Gastroesophageal sphincter (tissue), 4 donors: ENCODE results near the gene PKIB. TPM values are rescaled to one million over a fixed set of nuclear protein-coding genes. Genes with fewer than 3 reads are reported as not detected.

ENCODE experiments used
- ATAC-seq: fragments of 150-250 bp; one replicate; pipeline ENCODE4 v1.9.1; 2016; ENCODE audit warnings: mild to moderate bottlenecking, moderate library complexity
- H3K27ac ChIP-seq, 4 donors: fragments of 200-600 bp; sonication (generic) in 3 of 4; 1 replicate in 3 of 4; 2 replicates in 1 of 4; pipeline ENCODE4 v1.5.1; 2016 to 2019
- H3K27me3 ChIP-seq: fragments of 200-600 bp; sonication (generic); one replicate; pipeline ENCODE4 v1.5.1; 2019
- H3K36me3 ChIP-seq, 2 donors: fragments of 200-600 bp; sonication (generic); one replicate each; pipeline ENCODE4 v1.5.1; 2019; ENCODE audit warnings: control low read depth in 1 of 2
- H3K4me1 ChIP-seq, 3 donors: fragments of 200-600 bp; sonication (generic); 1 replicate in 2 of 3; 2 replicates in 1 of 3; pipeline ENCODE4 v1.5.1; 2016 to 2019; ENCODE audit warnings: control low read depth in 2 of 3
- H3K4me3 ChIP-seq, 2 donors: fragments of 200-600 bp; sonication (generic); one replicate each; pipeline ENCODE4 v1.5.1; 2019; ENCODE audit warnings: mild to moderate bottlenecking in 1 of 2, moderate library complexity in 1 of 2
- H3K9me3 ChIP-seq, 3 donors: fragments of 200-600 bp; sonication (generic); one replicate each; pipeline ENCODE4 v1.5.1; 2017 to 2019; ENCODE audit warnings: control low read depth in 2 of 3
- CTCF ChIP-seq, 4 experiments: fragments of 200-600 bp in 2 of 4; fragments of 450-650 bp in 2 of 4; sonication (generic) in 1 of 4; IDR thresholded peaks; one replicate each; pipeline ENCODE4 v1.5.1; 2017 to 2019; ENCODE audit warnings: antibody characterized with exemption in 4 of 4, mild to moderate bottlenecking in 2 of 4, moderate library complexity in 2 of 4
- EP300 ChIP-seq: sonication (generic); formaldehyde crosslinking; IDR thresholded peaks from one replicate; pipeline ENCODE4 v1.6.1; 2017; ENCODE audit warnings: antibody characterized with exemption, mild to moderate bottlenecking
- POLR2A ChIP-seq, 2 donors: fragments of 450-650 bp; IDR thresholded peaks; one replicate each; pipeline ENCODE4 v1.6.1; 2017; ENCODE audit warnings: antibody characterized with exemption in 2 of 2, mild to moderate bottlenecking in 2 of 2, moderate library complexity in 1 of 2
- POLR2AphosphoS5 ChIP-seq: sonication (generic); formaldehyde crosslinking; IDR thresholded peaks from one replicate; pipeline ENCODE4 v1.6.1; 2017; ENCODE audit warnings: antibody characterized with exemption
- WGBS, 2 donors: methylation state at CpG; one replicate each; pipeline ENCODE4 v1.1.5; 2018; ENCODE audit warnings: low coverage in 1 of 2; 5-methylcytosine and 5-hydroxymethylcytosine counted together
- total RNA-seq, 4 donors: library from RNA; depleted of rRNA; stranded (reverse); fragments of >200 nt; gene quantifications; one replicate each; pipeline ENCODE4 v1.1.0, GENCODE V29; 2016

The PKIB gene
- total RNA-seq, 4 donors from 2014 or later, result 0.67 to 1.1 TPM; not detected in 2

GRCh38 chr6:122681705-122682104, 71.5 kb downstream of the PKIB start:
- 76 to 92% methylated on average over 2 to 3 of the region's 3 CpGs for WGBS, 2 donors

DNA sequence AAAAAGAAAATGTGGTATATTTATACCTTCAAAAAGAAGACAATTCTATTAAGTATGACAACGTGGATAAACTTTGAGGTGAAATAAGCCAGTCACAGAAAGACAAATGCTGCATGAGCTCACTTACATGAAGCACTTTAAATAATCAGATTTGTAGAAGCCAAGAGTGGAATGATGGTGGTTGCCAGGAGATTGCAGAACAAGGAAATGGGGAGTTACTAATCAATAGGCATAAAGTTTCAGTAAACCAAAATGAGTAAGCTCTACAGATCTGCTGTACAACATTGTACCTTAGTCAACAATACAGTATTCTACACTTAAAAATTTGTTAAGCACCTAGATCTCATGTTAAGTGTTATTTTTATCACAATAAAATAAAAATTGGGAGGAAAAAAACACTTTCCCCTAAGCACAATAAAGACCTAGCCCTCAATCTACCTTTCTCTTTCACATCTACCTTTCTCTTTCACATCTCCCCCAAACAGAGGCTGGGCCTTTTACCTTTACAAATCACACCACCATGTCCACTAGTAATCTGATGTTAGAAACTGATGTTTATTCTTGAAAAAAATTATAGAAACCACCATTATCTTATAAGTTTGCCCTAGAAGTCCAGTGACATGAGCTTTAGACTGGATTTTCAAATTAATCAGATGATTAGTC, 73.9 kb downstream of the PKIB start:
- Histone ChIP-seq H3K4me1 (no peaks in the 10 kb centered on the region), H3K9me3 (no peaks in the 10 kb centered on the region), H3K27ac (no peak overlapping the region), H3K36me3 (no peaks in the 10 kb centered on the region), H3K4me3 (no peak overlapping the region), H3K27me3 (no peaks in the 10 kb centered on the region)
- TF ChIP-seq POLR2A (IDR thresholded peaks at IDR 0.05), result no peak
- no peak for TF ChIP-seq EP300
- no peak for TF ChIP-seq CTCF (IDR thresholded peaks at IDR 0.05)
- TF ChIP-seq POLR2AphosphoS5, result no peak
- 42 to 50% methylated on average over 1 of the region's 1 CpG for WGBS, 2 donors
- ATAC-seq, result no peak

More at GRCh38 chr6:122681705-122682104, 71.5 kb downstream of the PKIB start:
- no peaks in the 10 kb centered on the region for H3K36me3 ChIP-seq
- ATAC-seq, result no peak
- no peaks in the 10 kb centered on the region for H3K4me1 ChIP-seq
- H3K9me3 ChIP-seq, result no peaks in the 10 kb centered on the region
- no peak for TF ChIP-seq POLR2AphosphoS5
- no peak for TF ChIP-seq POLR2A (IDR thresholded peaks at IDR 0.05)
- no peak for TF ChIP-seq CTCF (IDR thresholded peaks at IDR 0.05)
- no peak for TF ChIP-seq EP300
- no peak overlapping the region for H3K4me3 ChIP-seq
- H3K27me3 ChIP-seq, result no peaks in the 10 kb centered on the region
- no peak overlapping the region for H3K27ac ChIP-seq

DNA sequence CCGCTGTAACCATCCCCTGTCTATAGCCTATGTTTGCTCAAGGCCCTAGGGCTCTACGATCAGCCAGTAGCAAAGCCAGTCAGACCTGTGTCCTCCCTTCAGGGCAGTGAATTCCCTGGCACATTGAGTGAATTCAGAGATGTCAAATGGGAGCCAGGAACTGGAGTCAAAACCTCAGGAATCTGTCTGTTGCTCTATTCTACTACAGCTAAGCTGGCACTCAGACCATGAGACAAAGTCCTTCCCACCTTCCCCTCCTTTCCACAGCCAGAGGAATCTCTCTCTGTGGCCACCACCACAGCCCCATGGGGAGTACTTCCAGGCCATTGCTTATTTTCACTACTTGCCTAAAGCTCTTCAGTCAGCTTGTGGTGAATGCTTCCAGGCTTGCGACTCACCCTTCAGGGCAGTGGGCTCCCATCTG, 82.0 kb downstream of the PKIB start:
- no peak for ATAC-seq
- 77% methylated on average over 3 of the region's 3 CpGs; no CpG with 5 or more reads in 1 of the 2 donors for WGBS, 2 donors
- no peak for TF ChIP-seq POLR2A (IDR thresholded peaks at IDR 0.05)
- no peak for TF ChIP-seq EP300
- no peak for TF ChIP-seq CTCF (IDR thresholded peaks at IDR 0.05)
- no peak for TF ChIP-seq POLR2AphosphoS5

DNA sequence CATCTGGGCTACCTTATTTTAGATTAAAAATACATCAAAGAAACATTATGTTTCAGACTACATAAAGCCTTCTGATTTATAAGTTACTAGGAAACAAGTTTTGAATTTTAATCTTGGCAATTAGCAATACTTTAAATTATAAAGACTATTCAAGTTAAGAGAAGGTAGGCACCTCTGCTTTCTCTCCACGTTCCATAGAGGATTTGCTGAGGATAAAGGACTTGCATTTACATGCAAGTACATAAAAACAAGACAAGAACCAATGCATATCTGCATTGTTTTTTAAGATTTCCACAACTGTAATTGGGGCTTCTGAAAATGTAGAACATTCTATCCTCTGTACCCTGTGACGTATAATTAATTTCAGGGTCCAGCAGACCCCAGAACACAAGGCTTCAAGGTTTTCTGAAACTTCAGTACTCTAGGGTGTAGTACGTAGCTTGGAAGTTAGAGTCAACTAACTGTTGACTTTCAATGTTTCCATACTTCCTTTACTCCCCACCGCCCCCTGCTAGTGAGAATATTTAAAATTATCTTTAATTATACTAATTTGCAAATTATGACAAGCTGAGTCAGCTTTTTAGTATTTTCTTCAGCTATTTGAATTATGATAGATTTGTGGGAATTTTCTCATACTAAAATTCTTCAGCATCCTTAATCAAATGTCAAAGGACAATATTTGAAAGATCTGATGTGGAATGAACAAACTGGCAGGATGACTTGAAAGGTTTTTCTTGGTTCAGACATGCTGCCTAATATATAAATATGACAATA, 82.8 kb downstream of the PKIB start:
- Histone ChIP-seq H3K27ac (no peak overlapping the region), H3K27me3 (no peaks in the 10 kb centered on the region), H3K4me1 (no peaks in the 10 kb centered on the region), H3K9me3 (no peaks in the 10 kb centered on the region), H3K4me3 (no peak overlapping the region), H3K36me3 (no peaks in the 10 kb centered on the region)
- 50 to 59% methylated on average over 4 of the region's 4 CpGs for WGBS, 2 donors
- no peak for TF ChIP-seq POLR2A (IDR thresholded peaks at IDR 0.05)
- no peak for TF ChIP-seq EP300
- no peak for TF ChIP-seq POLR2AphosphoS5
- TF ChIP-seq CTCF (IDR thresholded peaks at IDR 0.05), result no peak
- ATAC-seq, result no peak

More for the DNA sequence above, 82.0 kb downstream of the PKIB start:
- Histone ChIP-seq H3K9me3 (no peaks in the 10 kb centered on the region), H3K36me3 (no peaks in the 10 kb centered on the region), H3K27ac (no peak overlapping the region), H3K4me3 (no peak overlapping the region), H3K27me3 (no peaks in the 10 kb centered on the region), H3K4me1 (no peaks in the 10 kb centered on the region)
